HG03066 (cell line): ENCODE data around the gene ACACB.

Experiments used
- ATAC-seq: cut with Tn5 transposase; IDR thresholded peaks from one replicate; pipeline ENCODE4 v1.9.1; 2021; ENCODE audit warnings: low read depth; ENCODE audit not compliant: unreplicated experiment

The ACACB gene

GRCh38 chr12:109247831-109248654 lies 131.7 kb downstream of the ACACB start:
- no peak for ATAC-seq

- no peak for ATAC-seq
These were observed 134.1 kb downstream of the ACACB start for GRCh38 chr12:109250523-109250922.

GRCh38 chr12:109252799-109253198 lies 136.4 kb downstream of the ACACB start:
- no peak for ATAC-seq

GRCh38 chr12:109253913-109254544 lies 137.6 kb downstream of the ACACB start:
- ATAC-seq, result no peak

- no peak for ATAC-seq
These were observed 139.0 kb downstream of the ACACB start for GRCh38 chr12:109255377-109255776.

- ATAC-seq, result no peak
These were observed 139.6 kb downstream of the ACACB start for GRCh38 chr12:109256011-109256410.

GRCh38 chr12:109258201-109258600 lies 141.8 kb downstream of the ACACB start:
- ATAC-seq, result no peak

- ATAC-seq, result no peak
These were observed 142.5 kb downstream of the ACACB start for GRCh38 chr12:109258607-109259544.

GRCh38 chr12:109259545-109259895 lies 143.1 kb downstream of the ACACB start:
- no peak for ATAC-seq

GRCh38 chr12:109261087-109261486 lies 144.7 kb downstream of the ACACB start:
- ATAC-seq, result no peak

- ATAC-seq, result no peak
These were observed 145.6 kb downstream of the ACACB start for GRCh38 chr12:109261939-109262338.

GRCh38 chr12:109263439-109263838 lies 147.1 kb downstream of the ACACB start:
- no peak for ATAC-seq

GRCh38 chr12:109264095-109264942 lies 147.9 kb downstream of the ACACB start:
- no peak for ATAC-seq

GRCh38 chr12:109264943-109265650 lies 148.7 kb downstream of the ACACB start:
- no peak for ATAC-seq

- ATAC-seq, result no peak
These were observed 149.9 kb downstream of the ACACB start for GRCh38 chr12:109266106-109266879.

- no peak for ATAC-seq
These were observed 151.0 kb downstream of the ACACB start for GRCh38 chr12:109267361-109267760.

GRCh38 chr12:109268896-109269295 lies 152.5 kb downstream of the ACACB start:
- ATAC-seq, result no peak

- ATAC-seq, result no peak
These were observed 153.0 kb downstream of the ACACB start for GRCh38 chr12:109269428-109269827.

GRCh38 chr12:109270494-109270893 lies 154.1 kb downstream of the ACACB start:
- no peak for ATAC-seq
